ENCODE data around the gene MMRN2.
A peak's percentile ranks its signal among the peaks of the same experiment; 100 is the strongest.
"Not testable (repeated sequence)": the region's sequence is repeated elsewhere in the genome, so short reads cannot be mapped to it uniquely, and the experiment has no call there.

The MMRN2 gene

GRCh38 chr10:86981716-86982115, 24.3 kb upstream of the MMRN2 start:
- no peak for TF ChIP-seq CTCF (IDR thresholded peaks at IDR 0.05; ENCODE audit: insufficient read depth, low read depth, low read length, missing control alignments)
- H3K4me3 ChIP-seq (ENCODE audit: low read length): no peak overlapping the region
- DNase-seq (ENCODE audit: low read depth): no peak

- not testable (repeated sequence) for DNase-seq (ENCODE audit: low read depth); H3K4me3 ChIP-seq (ENCODE audit: low read length)
Measured at GRCh38 chr10:86981020-86981419, 23.6 kb upstream of the MMRN2 start.

- no peak for TF ChIP-seq CTCF (IDR thresholded peaks at IDR 0.05; ENCODE audit: insufficient read depth, low read depth, low read length, missing control alignments)
- DNase-seq (ENCODE audit: low read depth): no peak
- H3K4me3 ChIP-seq (ENCODE audit: low read length): no peak overlapping the region
Measured at GRCh38 chr10:86979977-86980448, 22.6 kb upstream of the MMRN2 start.

GRCh38 chr10:86979296-86979818, 21.9 kb upstream of the MMRN2 start:
- DNase-seq (ENCODE audit: low read depth): no peak
- no peak for TF ChIP-seq CTCF (IDR thresholded peaks at IDR 0.05; ENCODE audit: insufficient read depth, low read depth, low read length, missing control alignments)
- H3K4me3 ChIP-seq (ENCODE audit: low read length): no peak overlapping the region

GRCh38 chr10:86978457-86978856, 21.0 kb upstream of the MMRN2 start:
- DNase-seq (ENCODE audit: low read depth): peak; percentile 64
- not testable (repeated sequence) for H3K4me3 ChIP-seq (ENCODE audit: low read length)

GRCh38 chr10:86976362-86977056, 19.1 kb upstream of the MMRN2 start:
- no peak overlapping the region for H3K4me3 ChIP-seq (ENCODE audit: low read length)
- DNase-seq (ENCODE audit: low read depth): no peak
- no peak for TF ChIP-seq CTCF (IDR thresholded peaks at IDR 0.05; ENCODE audit: insufficient read depth, low read depth, low read length, missing control alignments)

GRCh38 chr10:86974484-86974883, 17.1 kb upstream of the MMRN2 start:
- TF ChIP-seq CTCF (IDR thresholded peaks at IDR 0.05; ENCODE audit: insufficient read depth, low read depth, low read length, missing control alignments): no peak

More at GRCh38 chr10:86974484-86974883, 17.1 kb upstream of the MMRN2 start:
- DNase-seq (ENCODE audit: low read depth): peak; percentile 64
- peak overlapping the region; percentile 39 for H3K4me3 ChIP-seq (ENCODE audit: low read length)
